PFSK-1 (cell line): ENCODE results near the gene CUX1.

Experiments used
- FOXP2 ChIP-seq: optimal IDR thresholded peaks from 2 replicates; pipeline ENCODE3; 2011; ENCODE audit warnings: borderline replicate concordance, control low read depth, inconsistent platforms; ENCODE audit not compliant: insufficient read depth; ENCODE audit errors: extremely low read length, extremely low read depth
- POLR2AphosphoS5 ChIP-seq: IDR thresholded peaks from 2 replicates; pipeline ENCODE4 v1.6.1; 2012; ENCODE audit warnings: low read depth, mild to moderate bottlenecking, control low read depth, low read length, moderate library complexity
- SIN3A ChIP-seq: IDR thresholded peaks from 2 replicates; pipeline ENCODE4 v1.6.1; 2012; ENCODE audit warnings: mild to moderate bottlenecking, low read length, moderate library complexity, borderline replicate concordance; ENCODE audit not compliant: insufficient read depth
- TAF1 ChIP-seq: IDR thresholded peaks from 2 replicates; pipeline ENCODE4 v1.6.1; 2012; ENCODE audit warnings: low read length, control low read depth, borderline replicate concordance; ENCODE audit not compliant: insufficient read depth
- TF ChIP-seq, protein P1 (sequence below), 2 experiments: IDR thresholded peaks; 2 replicates each; pipeline versions ENCODE4 v1.6.1 to v1.8.0; 2011 to 2012; ENCODE audit warnings: low read depth in 2 of 2, low read length in 2 of 2, control low read depth in 1 of 2, inconsistent platforms in 1 of 2, mild to moderate bottlenecking in 1 of 2, moderate library complexity in 1 of 2; ENCODE audit not compliant: insufficient read depth in 1 of 2

DNA sequence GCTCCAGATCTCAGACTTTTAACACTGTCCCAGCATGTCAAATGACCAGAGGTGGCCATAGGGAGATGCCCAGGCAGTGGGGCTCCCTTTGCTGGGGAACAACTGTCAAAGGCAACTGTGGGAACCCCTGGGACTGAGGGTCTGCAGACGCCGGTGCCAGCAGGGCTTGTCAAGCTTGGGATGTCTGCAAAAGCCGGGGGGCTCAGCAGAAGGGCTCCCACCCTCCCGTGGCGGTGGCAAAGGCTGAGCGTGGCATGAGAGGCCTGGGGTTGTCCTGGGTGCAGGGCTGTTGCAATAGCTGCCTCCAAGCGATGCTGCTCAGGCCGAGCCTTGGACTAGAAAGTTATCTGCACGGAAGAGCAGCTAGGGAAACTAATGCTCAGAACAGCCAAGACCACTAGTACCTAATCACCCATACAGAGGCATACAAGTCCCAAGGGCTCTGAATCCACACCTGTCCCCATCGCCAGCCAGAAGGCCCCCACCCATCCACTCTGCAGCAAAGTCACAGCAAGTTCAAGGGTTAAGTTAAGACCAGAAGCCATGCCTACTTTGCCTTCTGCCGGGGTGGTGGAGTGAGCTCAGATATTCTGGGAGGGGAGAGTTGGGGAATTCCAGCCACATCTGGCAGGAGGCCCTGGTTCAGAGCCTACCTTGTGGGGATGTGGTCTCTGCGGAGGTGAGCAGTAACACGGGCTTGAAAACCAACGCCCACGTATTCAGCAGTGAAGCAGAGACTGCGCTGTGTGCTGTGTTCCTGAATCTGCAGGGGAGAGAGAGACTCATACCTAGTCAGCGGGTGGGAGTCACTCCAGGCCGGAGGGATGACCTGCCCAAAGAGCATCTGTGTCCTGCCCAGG is 473.9 kb downstream of the CUX1 start:
- TF ChIP-seq POLR2AphosphoS5 (no peak), SIN3A (no peak), TAF1 (no peak), FOXP2 (no peak)
- TF ChIP-seq, protein P1, sequence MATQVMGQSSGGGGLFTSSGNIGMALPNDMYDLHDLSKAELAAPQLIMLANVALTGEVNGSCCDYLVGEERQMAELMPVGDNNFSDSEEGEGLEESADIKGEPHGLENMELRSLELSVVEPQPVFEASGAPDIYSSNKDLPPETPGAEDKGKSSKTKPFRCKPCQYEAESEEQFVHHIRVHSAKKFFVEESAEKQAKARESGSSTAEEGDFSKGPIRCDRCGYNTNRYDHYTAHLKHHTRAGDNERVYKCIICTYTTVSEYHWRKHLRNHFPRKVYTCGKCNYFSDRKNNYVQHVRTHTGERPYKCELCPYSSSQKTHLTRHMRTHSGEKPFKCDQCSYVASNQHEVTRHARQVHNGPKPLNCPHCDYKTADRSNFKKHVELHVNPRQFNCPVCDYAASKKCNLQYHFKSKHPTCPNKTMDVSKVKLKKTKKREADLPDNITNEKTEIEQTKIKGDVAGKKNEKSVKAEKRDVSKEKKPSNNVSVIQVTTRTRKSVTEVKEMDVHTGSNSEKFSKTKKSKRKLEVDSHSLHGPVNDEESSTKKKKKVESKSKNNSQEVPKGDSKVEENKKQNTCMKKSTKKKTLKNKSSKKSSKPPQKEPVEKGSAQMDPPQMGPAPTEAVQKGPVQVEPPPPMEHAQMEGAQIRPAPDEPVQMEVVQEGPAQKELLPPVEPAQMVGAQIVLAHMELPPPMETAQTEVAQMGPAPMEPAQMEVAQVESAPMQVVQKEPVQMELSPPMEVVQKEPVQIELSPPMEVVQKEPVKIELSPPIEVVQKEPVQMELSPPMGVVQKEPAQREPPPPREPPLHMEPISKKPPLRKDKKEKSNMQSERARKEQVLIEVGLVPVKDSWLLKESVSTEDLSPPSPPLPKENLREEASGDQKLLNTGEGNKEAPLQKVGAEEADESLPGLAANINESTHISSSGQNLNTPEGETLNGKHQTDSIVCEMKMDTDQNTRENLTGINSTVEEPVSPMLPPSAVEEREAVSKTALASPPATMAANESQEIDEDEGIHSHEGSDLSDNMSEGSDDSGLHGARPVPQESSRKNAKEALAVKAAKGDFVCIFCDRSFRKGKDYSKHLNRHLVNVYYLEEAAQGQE (IDR thresholded peaks at IDR 0.05; ENCODE audit: insufficient read depth in 1 of 2, low read depth in 2 of 2, low read length in 2 of 2), result no peak
